Embryonic facial prominence (tissue), 1 donor: ENCODE data around the gene AMIGO1.

Source experiments
- DNase-seq: peaks from one replicate; pipeline ENCODE4 v3.0.0-alpha.2; 2016; ENCODE audit errors: extremely low spot score

The AMIGO1 gene

DNA sequence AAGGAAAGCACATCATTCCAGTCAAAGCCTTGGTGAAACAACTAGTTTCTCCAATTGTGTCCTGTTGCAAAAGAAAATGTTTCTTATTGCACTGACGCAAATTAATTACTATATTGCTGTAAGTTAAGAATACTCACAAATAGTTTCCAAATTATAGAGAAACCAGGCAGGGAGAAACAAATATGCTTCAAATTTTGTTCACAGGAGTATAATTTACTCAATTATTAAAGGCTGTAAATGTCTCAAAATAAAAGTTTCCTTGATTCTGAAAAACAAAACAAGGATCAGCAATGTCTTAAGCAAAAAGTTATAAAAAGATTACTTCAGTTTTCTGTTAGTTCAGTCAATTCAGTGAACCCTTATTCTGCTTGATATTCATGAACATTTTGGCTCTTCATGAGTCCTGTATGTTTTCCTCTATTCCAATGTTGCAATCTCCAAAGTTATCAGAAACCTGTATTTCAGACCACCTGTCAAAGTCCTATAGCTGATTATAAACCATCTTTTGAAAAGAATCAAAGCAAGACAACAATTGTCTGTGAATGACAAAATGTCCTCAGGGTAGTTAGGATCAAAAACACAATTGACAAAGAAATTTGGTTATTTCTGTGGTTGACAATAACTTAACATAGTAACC lies 54.9 kb downstream of the AMIGO1 start:
- no peak for DNase-seq
